ENCODE measurements around the gene SMOC1.

SMOC1 gene

DNA sequence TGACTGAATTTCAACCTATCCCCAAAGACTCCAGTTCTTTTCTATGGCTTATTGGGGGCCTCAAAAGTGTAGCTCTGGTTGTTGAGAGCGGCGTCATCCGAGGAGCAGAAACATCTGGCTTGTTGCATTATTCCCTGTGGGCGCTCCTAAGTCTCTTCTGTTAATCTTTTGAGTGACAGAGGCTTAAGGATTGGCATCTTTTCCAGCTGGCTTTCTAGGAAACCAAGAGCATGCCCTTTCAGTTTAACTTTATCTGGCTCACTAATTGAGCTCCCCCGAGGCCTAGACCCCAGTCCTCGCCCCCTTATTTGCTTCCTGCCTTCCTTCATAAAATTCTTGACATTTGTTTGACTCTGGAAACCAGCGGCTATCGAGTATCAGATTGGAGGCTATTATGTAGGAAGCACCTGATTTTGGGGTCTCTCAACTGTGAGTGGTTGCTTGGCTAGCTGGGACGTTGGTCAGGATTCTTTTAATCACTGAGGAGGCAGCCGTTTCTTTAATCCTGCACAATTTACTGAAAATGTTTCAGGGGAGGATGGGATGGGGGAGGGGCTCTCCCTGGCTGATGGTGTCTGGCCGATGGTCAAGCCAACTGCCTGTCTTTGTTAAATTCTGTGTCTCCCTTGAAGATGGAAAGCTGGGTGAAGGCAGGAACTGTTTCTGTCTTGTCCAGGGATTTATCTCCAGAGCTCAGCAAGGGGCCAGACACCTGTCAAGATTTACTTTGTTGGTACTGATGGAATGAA is 3.1 kb downstream of the SMOC1 start:
- Histone ChIP-seq H3K27me3 (ENCODE audit: insufficient read depth, low read length, poor library complexity) (peaks cover 4% of the 10 kb centered on the region), H3K4me3 (ENCODE audit: low read depth in 1 of 2, low read length in 2 of 2) (no peak overlapping the region), H3K27ac (ENCODE audit: low read length) (no peak overlapping the region), H2AFZ (ENCODE audit: low read depth, low read length) (no peak overlapping the region), H3K4me2 (ENCODE audit: insufficient read depth, low read length) (no peak overlapping the region), H4K20me1 (ENCODE audit: insufficient read depth, low read length) (no peaks in the 10 kb centered on the region), H3K4me1 (ENCODE audit: insufficient read depth, low read length) (no peaks in the 10 kb centered on the region), H3K36me3 (ENCODE audit: insufficient read depth, low read length) (no peaks in the 10 kb centered on the region), H3K9me3 (ENCODE audit: insufficient read depth, low read length, severe bottlenecking) (no peaks in the 10 kb centered on the region), H3K9ac (ENCODE audit: low read depth, low read length) (no peak overlapping the region), H3K79me2 (ENCODE audit: insufficient read depth, low read length) (no peaks in the 10 kb centered on the region)
- no peak for DNase-seq
- no peak for ATAC-seq (ENCODE audit: insufficient read depth, low read depth)
- TF ChIP-seq EZH2 (IDR thresholded peaks at IDR 0.05; ENCODE audit: borderline replicate concordance, low read depth, low read length, severe bottlenecking) (no peak), CTCF (IDR thresholded peaks at IDR 0.05; ENCODE audit: borderline replicate concordance, extremely low read depth, low read length, poor library complexity, severe bottlenecking) (no peak)

- no peaks in the 10 kb centered on the region for H3K9me3 ChIP-seq (ENCODE audit: insufficient read depth, low read length, severe bottlenecking)
- ATAC-seq (ENCODE audit: insufficient read depth, low read depth) (no peak), DNase-seq (no peak)
- no peaks in the 10 kb centered on the region for H3K36me3 ChIP-seq (ENCODE audit: insufficient read depth, low read length)
- no peaks in the 10 kb centered on the region for H4K20me1 ChIP-seq (ENCODE audit: insufficient read depth, low read length)
- H3K4me3 ChIP-seq (ENCODE audit: low read depth in 1 of 2, low read length in 2 of 2): no peak overlapping the region
- H2AFZ ChIP-seq (ENCODE audit: low read depth, low read length): no peak overlapping the region
- H3K27me3 ChIP-seq (ENCODE audit: insufficient read depth, low read length, poor library complexity): peaks cover 4% of the 10 kb centered on the region
- no peak overlapping the region for H3K9ac ChIP-seq (ENCODE audit: low read depth, low read length)
- no peak overlapping the region for H3K4me2 ChIP-seq (ENCODE audit: insufficient read depth, low read length)
- no peaks in the 10 kb centered on the region for H3K4me1 ChIP-seq (ENCODE audit: insufficient read depth, low read length)
- no peaks in the 10 kb centered on the region for H3K79me2 ChIP-seq (ENCODE audit: insufficient read depth, low read length)
- TF ChIP-seq EZH2 (IDR thresholded peaks at IDR 0.05; ENCODE audit: borderline replicate concordance, low read depth, low read length, severe bottlenecking) (no peak), CTCF (IDR thresholded peaks at IDR 0.05; ENCODE audit: borderline replicate concordance, extremely low read depth, low read length, poor library complexity, severe bottlenecking) (no peak)
- H3K27ac ChIP-seq (ENCODE audit: low read length): no peak overlapping the region
These were observed 3.7 kb downstream of the SMOC1 start for GRCh38 chr14:69882915-69883314.

DNA sequence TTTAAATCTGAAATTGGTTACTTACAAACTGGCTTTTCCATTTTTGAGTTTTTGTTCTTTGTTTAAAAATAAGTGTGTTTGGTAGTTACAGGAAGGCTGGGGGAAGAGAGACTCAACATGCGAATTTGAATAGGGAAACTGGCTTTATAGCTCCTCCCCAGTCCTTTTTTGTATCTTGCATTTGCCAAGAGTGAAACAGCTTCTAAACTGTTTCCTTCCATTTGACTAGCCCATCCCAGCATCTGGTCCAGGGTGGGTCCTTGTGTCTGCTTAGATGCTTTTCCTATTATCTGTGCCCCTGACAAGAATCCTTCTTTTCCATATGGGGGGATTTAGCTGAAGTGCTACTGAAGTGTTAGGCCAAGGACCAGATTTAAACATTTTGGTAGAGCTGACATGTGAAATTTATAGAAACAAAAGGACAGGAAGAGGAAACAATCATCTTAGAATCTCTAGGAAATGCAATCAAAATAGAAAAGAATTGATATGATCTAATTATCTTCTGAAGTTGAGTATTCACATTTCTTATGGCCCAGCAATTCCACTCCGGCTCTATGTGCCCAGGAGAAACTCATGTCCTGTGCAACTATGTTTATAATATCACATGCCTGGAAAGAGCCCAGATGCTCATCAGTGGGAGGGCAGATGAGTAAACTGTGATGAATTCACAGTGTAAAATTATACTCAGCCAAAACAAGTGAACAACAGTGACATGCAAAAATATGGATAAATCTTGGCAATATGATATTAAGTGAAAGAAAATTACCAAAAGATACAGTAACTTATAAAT is 7.4 kb downstream of the SMOC1 start:
- no peaks in the 10 kb centered on the region for H4K20me1 ChIP-seq (ENCODE audit: insufficient read depth, low read length)
- no peak overlapping the region for H3K27ac ChIP-seq (ENCODE audit: low read length)
- peaks cover 3% of the 10 kb centered on the region for H3K9me3 ChIP-seq (ENCODE audit: insufficient read depth, low read length, severe bottlenecking)
- no peaks in the 10 kb centered on the region for H3K79me2 ChIP-seq (ENCODE audit: insufficient read depth, low read length)
- no peak for TF ChIP-seq CTCF (IDR thresholded peaks at IDR 0.05; ENCODE audit: borderline replicate concordance, extremely low read depth, low read length, poor library complexity, severe bottlenecking)
- H3K27me3 ChIP-seq (ENCODE audit: insufficient read depth, low read length, poor library complexity): peaks cover 18% of the 10 kb centered on the region
- DNase-seq (no peak), ATAC-seq (ENCODE audit: insufficient read depth, low read depth) (no peak)
- no peak overlapping the region for H3K4me3 ChIP-seq (ENCODE audit: low read depth in 1 of 2, low read length in 2 of 2)
- no peak overlapping the region for H3K4me2 ChIP-seq (ENCODE audit: insufficient read depth, low read length)
- H2AFZ ChIP-seq (ENCODE audit: low read depth, low read length): no peak overlapping the region
- no peaks in the 10 kb centered on the region for H3K4me1 ChIP-seq (ENCODE audit: insufficient read depth, low read length)
- H3K9ac ChIP-seq (ENCODE audit: low read depth, low read length): no peak overlapping the region
- H3K36me3 ChIP-seq (ENCODE audit: insufficient read depth, low read length): no peaks in the 10 kb centered on the region
